HG02943 (cell line): Measurements from ENCODE around the gene CHRFAM7A.
"Not testable (repeated sequence)": the region's sequence is repeated elsewhere in the genome, so short reads cannot be mapped to it uniquely, and the experiment has no call there.

Experiments used
- ATAC-seq: cut with Tn5 transposase; IDR thresholded peaks from one replicate; pipeline ENCODE4 v1.9.1; 2021; ENCODE audit warnings: mild to moderate bottlenecking, low read depth, moderate library complexity; ENCODE audit not compliant: unreplicated experiment

Gene CHRFAM7A

DNA sequence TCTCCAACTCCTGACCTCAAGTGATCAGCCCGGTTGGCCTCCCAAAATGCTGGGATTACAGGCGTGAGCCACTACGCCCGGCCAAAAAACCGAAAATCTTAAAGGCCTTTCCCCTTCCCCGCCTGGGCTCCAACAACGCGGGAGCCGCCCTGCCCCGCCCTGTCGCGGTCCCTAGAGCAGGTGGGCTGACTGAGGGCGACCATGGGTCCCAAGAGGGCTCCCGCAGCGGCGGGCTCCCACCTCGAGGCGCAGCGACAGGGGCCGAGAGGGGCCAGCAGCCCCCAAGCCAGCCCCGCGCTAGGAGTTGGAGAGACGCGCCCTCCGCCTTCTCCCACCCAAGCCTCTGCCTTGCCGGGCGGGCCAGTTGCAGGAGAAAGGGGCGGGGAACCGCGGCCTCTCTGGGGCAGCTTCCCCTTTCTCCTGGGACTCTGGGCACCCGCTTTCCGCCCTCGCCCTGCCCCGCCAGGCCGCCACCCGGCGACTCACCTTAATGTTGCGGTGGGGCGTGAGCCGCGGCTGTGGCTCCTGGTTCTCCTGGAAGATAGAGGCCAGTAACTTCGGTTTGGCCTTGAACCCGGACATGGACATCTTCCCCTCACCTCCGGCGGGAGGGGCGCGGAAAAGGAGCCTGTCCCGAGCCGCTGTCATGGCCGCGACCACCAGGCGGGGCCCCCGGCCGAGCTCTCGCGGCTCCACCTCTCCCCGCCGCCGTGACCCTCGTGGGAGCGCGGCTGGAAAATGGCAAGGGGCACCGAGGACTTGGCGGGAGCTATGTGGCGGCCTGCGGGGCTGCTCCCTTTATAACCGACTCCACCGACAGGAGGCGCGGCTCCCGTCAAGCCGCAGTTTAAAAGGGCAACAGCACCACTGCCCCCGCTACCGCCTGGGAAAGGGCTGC is at the start of gene CHRFAM7A:
Gene CHRFAM7A (minus strand): TSS at position 775 of the 898 bp plus-strand sequence. CDS start 10,189 bp downstream, outside the sequence.
- ATAC-seq = not testable (repeated sequence)

DNA sequence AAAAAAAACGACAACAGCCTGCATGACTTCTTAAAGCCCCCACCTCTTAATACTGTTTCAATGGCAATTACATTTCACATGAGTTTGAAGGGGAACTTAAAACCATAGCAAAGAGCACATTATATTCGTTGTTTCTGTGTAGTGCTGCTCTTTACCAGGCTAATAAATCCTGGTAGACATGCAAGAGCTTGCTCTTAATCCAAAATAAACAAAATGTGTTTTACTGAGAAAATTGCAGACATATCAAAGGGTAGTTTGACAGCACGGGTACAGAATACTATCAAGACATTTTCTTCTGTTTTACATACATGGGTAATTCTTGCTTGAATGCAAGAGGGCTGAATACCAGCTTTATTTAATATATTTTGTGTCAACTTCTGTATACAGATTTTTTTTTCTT is 45.0 kb upstream of the CHRFAM7A start:
- not testable (repeated sequence) for ATAC-seq

- ATAC-seq = not testable (repeated sequence)
Observed at GRCh38 chr15:30435878-30436277, 42.5 kb upstream of the CHRFAM7A start.

- not testable (repeated sequence) for ATAC-seq
Observed at GRCh38 chr15:30420723-30421122, 27.4 kb upstream of the CHRFAM7A start.

DNA sequence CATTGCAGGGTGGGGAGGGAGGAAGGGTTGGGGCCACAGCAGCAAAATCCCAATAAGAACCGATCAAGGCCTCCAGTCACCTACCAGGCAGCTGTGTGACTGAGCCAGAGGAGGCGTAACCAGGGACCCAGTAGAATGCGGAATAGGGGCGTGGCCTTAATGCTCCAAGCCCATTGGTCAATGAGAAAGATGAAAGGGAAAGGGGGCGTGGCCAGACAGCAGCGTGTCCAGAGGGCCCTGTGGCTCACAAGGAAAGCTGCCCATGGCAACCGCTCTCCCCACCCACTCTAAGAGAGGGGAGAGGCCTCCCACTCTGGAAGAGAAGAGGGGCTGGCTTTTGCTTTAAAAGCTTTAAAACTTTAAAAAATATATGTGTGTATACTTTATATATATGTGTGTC is 20.8 kb upstream of the CHRFAM7A start, which contains the start of gene GOLGA8R:
Gene GOLGA8R (minus strand): TSS at position 101 of the 400 bp plus-strand sequence. CDS start 98 bp downstream, at position 3.
- not testable (repeated sequence) for ATAC-seq

DNA sequence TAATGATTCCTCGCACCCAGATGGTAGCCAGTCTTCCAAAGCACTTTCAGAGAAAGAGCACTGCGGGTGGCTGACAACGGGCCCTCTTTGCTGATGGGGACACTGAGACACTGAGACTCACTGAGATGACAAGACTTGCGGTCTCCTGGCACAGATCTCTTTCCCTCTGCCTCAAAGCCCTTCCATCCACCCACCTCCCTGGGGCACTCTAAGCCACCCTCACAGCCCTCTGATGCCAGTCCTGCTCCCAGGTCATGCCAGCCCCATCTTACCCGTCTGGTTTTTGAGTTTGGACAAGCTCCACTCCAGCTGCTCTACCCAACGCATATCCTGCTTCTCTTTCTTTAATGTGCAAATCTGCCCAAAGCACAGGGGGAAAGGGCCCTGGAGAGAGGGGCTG is 14.3 kb upstream of the CHRFAM7A start:
- not testable (repeated sequence) for ATAC-seq

DNA sequence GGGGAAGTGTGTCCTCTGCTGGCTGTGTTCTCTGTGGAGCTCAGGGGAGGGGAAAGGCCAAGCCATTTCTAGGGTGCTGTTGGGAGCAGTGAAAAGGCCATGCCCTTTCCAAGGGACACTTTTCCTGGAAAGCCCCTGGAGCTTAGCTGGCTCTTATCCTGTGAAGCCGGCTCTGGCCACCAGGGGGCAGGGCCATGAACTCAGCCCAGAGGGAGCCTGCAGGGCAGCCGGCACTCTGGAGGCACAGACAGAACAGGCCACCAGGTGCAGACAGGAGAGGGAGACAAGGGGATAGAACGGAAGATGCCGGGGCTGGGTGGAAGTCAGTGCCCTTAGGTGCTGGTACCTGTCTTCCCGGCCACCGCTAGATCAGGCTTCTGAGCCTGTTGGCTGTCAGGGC is 5.6 kb upstream of the CHRFAM7A start:
- not testable (repeated sequence) for ATAC-seq

DNA sequence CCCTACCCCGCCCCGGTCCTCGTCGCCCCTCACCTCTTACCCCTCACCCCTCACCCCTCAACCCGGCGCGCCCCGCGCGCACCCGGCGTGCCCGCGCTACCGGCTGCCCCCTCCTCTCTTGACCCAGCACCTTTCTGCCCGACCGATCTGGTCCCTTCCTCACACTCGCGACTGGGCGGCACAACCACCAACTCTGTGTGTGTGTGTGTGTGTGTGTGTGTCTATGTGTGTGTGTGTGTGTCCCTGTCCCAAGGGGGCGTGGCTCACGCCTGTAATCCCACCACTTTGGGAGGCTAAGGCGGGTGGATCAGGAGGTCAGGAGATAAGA is 288 bp upstream of the CHRFAM7A start:
- ATAC-seq = not testable (repeated sequence)

- not testable (repeated sequence) for ATAC-seq
Observed at GRCh38 chr15:30386318-30386887, 6.9 kb downstream of the CHRFAM7A start.

GRCh38 chr15:30377082-30377413 is 16.3 kb downstream of the CHRFAM7A start:
- ATAC-seq = not testable (repeated sequence)

DNA sequence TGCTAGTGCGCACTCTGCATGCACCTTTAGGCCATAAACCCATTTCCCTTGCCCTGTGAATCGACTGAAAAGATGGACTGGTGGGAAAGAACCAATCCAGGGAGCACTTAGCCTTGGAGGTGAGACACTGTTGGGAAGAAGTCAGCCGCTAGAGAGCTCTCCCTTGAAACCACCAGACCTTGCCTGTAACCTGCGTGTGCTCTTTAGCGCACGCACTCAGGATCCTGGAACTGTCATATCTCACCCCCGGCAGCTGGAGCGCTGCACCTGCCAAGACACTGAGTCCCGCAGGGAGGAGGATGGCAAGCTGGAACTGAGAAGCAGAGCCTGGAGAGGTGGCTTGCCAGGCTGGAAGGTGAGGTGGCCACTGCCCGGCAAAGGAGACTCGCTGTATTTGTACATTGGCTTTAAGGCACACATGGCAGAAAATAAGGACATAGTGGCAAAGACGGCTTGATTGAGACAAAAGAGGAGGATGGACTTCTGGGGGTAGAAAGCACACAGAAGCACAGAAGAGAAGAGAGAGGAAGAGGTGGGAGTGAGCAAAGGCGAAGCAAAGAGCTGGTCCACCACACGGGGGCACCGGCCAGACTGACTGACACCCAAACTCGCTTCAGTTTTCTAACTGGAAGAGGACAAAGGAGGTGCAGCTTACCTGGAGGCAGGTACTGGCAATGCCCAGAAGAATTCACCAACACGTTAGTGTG is 16.8 kb downstream of the CHRFAM7A start:
- ATAC-seq = not testable (repeated sequence)

- ATAC-seq = not testable (repeated sequence)
Observed at GRCh38 chr15:30375872-30376271, 17.5 kb downstream of the CHRFAM7A start.

DNA sequence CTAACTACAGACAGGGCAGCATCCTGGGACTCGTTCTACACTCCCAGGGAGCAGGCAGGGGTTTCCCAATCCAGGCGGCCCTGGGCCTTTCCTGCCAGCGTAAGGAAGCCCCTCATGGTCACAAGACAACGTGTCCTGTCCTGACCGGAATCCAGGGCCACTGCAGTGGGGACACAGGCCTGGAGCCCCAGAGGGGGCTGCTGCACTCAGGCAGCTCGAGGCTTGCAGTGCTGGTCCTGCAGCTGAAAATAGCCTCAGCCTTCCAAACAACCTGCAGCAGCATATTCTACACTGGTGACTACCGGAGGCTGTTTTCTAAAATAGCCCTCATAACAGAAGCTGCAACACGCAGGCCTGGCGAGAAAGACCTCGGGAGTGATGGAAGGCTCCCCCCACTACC is 18.5 kb downstream of the CHRFAM7A start:
- not testable (repeated sequence) for ATAC-seq

GRCh38 chr15:30368271-30368670 is 25.1 kb downstream of the CHRFAM7A start:
- ATAC-seq = not testable (repeated sequence)

GRCh38 chr15:30367246-30367645 is 26.1 kb downstream of the CHRFAM7A start:
- ATAC-seq = not testable (repeated sequence)

- not testable (repeated sequence) for ATAC-seq
Observed at GRCh38 chr15:30361404-30361803, 31.9 kb downstream of the CHRFAM7A start.

DNA sequence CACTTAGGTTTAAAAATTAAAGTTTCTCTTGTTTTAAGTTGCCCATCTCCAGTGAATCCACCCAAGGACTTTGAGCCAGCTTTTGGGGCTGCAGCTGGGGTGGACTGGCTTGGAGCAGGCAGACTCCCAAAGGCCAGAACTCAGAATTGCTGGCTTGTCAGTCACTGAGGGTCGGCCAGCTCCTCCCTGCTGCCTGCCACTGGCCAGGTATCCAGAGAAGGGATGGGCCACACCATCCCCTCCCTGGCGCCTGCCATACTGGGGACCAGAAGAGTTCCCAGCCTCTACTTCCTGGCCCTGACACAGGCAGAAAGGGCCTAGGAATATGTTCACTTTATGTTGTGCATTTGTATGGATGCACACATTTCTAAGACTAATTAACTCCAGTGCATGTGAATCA is 32.4 kb downstream of the CHRFAM7A start:
- not testable (repeated sequence) for ATAC-seq

- ATAC-seq = not testable (repeated sequence)
Observed at GRCh38 chr15:30355043-30355442, 38.3 kb downstream of the CHRFAM7A start.

DNA sequence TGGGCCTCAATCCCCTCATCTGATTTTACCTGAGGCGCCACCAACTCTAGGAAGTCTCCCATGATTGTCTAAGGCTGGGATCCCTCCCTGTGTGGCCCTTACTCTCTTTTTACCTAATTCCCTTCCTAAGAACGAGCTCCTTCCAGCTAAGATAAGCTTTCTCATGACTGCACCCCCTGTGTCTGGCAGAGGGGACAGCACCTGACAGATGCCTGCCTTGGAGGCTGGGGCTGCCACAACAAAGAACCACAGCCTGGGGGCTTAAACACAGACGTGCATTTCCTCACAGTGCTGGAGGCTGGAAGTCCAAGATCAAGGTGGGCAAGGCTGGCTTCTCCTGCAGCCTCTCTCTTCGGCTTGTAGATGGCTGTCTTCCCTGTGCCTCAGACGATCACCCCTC is 43.5 kb downstream of the CHRFAM7A start:
- ATAC-seq = not testable (repeated sequence)

- not testable (repeated sequence) for ATAC-seq
Observed at GRCh38 chr15:30336584-30336983, 56.8 kb downstream of the CHRFAM7A start.

DNA sequence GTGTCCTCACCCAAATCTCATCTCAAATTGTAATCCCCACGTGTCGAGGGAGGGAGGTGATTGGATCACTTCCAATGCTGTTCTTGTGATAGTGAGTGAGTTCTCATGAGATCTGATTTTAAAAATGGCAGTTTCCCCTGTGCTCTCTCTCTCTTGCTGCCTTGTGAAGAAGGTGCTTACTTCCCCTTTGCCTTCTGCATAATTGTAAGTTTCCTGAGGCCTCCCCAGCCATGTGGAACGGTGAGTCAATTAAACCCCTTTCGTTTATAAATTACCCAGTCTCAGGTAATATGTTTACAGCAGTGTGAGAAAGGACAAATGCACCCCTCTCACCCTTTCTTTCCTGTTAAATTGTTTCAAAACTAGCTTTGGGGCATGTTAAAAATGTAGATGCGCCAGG is 59.2 kb downstream of the CHRFAM7A start:
- ATAC-seq = not testable (repeated sequence)
